H9 (cell line): Measurements from ENCODE around the gene IL3. TPM values are rescaled to one million over a fixed set of nuclear protein-coding genes. Genes with fewer than 3 reads are reported as not detected.

ENCODE experiments used
- DNase-seq: peaks from one replicate; pipeline ENCODE4 v3.0.0-alpha.2; 2017
- H2AFZ ChIP-seq: one replicate; pipeline ENCODE4 v1.6.1; 2013; ENCODE audit warnings: mild to moderate bottlenecking, low read length, control low read depth, moderate library complexity
- H2AK5ac ChIP-seq: 2 replicates; pipeline ENCODE4 v1.6.1; 2013; ENCODE audit warnings: low read length, control low read depth, mixed read lengths; ENCODE audit not compliant: insufficient read length
- H2BK120ac ChIP-seq: one replicate; pipeline ENCODE4 v1.6.1; 2013; ENCODE audit warnings: low read depth, mild to moderate bottlenecking, low read length, control low read depth, inconsistent platforms; ENCODE audit not compliant: poor library complexity, severe bottlenecking
- H2BK12ac ChIP-seq: 2 replicates; pipeline ENCODE4 v1.6.1; 2013; ENCODE audit warnings: low read length, control low read depth, mixed read lengths, low read depth; ENCODE audit not compliant: insufficient read length
- H2BK15ac ChIP-seq: 2 replicates; pipeline ENCODE4 v1.6.1; 2013; ENCODE audit warnings: low read depth, low read length, control low read depth
- H2BK20ac ChIP-seq: one replicate; pipeline ENCODE4 v1.6.1; 2013; ENCODE audit warnings: low read depth, mild to moderate bottlenecking, low read length, control low read depth, inconsistent platforms; ENCODE audit not compliant: poor library complexity, severe bottlenecking
- H2BK5ac ChIP-seq: 2 replicates; pipeline ENCODE4 v1.6.1; 2013; ENCODE audit warnings: low read length, control low read depth, mixed read lengths; ENCODE audit not compliant: insufficient read length
- H3K14ac ChIP-seq: 2 replicates; pipeline ENCODE4 v1.6.1; 2013; ENCODE audit warnings: low read length, control low read depth; ENCODE audit not compliant: insufficient read depth
- H3K18ac ChIP-seq: 2 replicates; pipeline ENCODE4 v1.6.1; 2013; ENCODE audit warnings: low read depth, mild to moderate bottlenecking, mixed read lengths, low read length, control low read depth; ENCODE audit not compliant: insufficient read length
- H3K23ac ChIP-seq: 2 replicates; pipeline ENCODE4 v1.6.1; 2013; ENCODE audit warnings: low read length, control low read depth, mixed read lengths, low read depth; ENCODE audit not compliant: insufficient read length
- H3K23me2 ChIP-seq: 2 replicates; pipeline ENCODE4 v1.6.1; 2013; ENCODE audit warnings: low read depth, mild to moderate bottlenecking, mixed read lengths, low read length, control low read depth; ENCODE audit not compliant: insufficient read length, poor library complexity, severe bottlenecking
- H3K27ac ChIP-seq: 2 replicates; pipeline ENCODE4 v1.5.1; 2013; ENCODE audit warnings: low read length, control low read depth, mixed read lengths, low read depth; ENCODE audit not compliant: insufficient read length
- H3K27me3 ChIP-seq: 2 replicates; pipeline ENCODE4 v1.6.1; 2013; ENCODE audit warnings: low read length, control low read depth, inconsistent platforms; ENCODE audit not compliant: insufficient read depth
- H3K4ac ChIP-seq: 2 replicates; pipeline ENCODE4 v1.6.1; 2013; ENCODE audit warnings: low read depth, mild to moderate bottlenecking, control low read depth, inconsistent platforms, low read length, moderate library complexity
- H3K4me1 ChIP-seq: 2 replicates; pipeline ENCODE4 v1.6.1; 2013; ENCODE audit warnings: low read length, control low read depth, inconsistent platforms; ENCODE audit not compliant: insufficient read depth
- H3K4me2 ChIP-seq: 2 replicates; pipeline ENCODE4 v1.6.1; 2013; ENCODE audit warnings: low read length, control low read depth, mixed read lengths; ENCODE audit not compliant: insufficient read length, insufficient read depth
- H3K56ac ChIP-seq: 2 replicates; pipeline ENCODE4 v1.6.1; 2013; ENCODE audit warnings: low read depth, mild to moderate bottlenecking, mixed read lengths, low read length, control low read depth; ENCODE audit not compliant: insufficient read length
- H3K79me1 ChIP-seq: 2 replicates; pipeline ENCODE4 v1.6.1; 2013; ENCODE audit warnings: low read depth, mild to moderate bottlenecking, moderate library complexity, low read length, control low read depth, inconsistent platforms; ENCODE audit not compliant: insufficient read depth, poor library complexity, severe bottlenecking
- H3K79me2 ChIP-seq: 2 replicates; pipeline ENCODE4 v1.6.1; 2013; ENCODE audit warnings: low read length, control low read depth, inconsistent platforms; ENCODE audit not compliant: insufficient read depth
- H3K9ac ChIP-seq: 2 replicates; pipeline ENCODE4 v1.6.1; 2013; ENCODE audit warnings: low read length, control low read depth, mixed read lengths; ENCODE audit not compliant: insufficient read length; ENCODE audit errors: extremely low read depth
- H3K9me3 ChIP-seq: one replicate; pipeline ENCODE4 v1.6.1; 2013; ENCODE audit warnings: low read depth, low read length, inconsistent platforms; ENCODE audit not compliant: control insufficient read depth
- H3T11ph ChIP-seq: one replicate; pipeline ENCODE4 v1.6.1; 2013; ENCODE audit warnings: mild to moderate bottlenecking, low read length, control low read depth, inconsistent platforms
- H4K20me1 ChIP-seq: one replicate; pipeline ENCODE4 v1.6.1; 2013; ENCODE audit not compliant: control insufficient read depth, insufficient read length, insufficient read depth
- H4K5ac ChIP-seq: 2 replicates; pipeline ENCODE4 v1.6.1; 2013; ENCODE audit warnings: low read depth, mild to moderate bottlenecking, mixed read lengths, low read length, control low read depth; ENCODE audit not compliant: insufficient read length
- H4K8ac ChIP-seq: replicated peaks from 2 replicates; pipeline ENCODE4 v1.6.1; 2013; ENCODE audit warnings: low read length, control low read depth, mixed read lengths, low read depth; ENCODE audit not compliant: insufficient read length
- H4K91ac ChIP-seq: 2 replicates; pipeline ENCODE4 v1.6.1; 2013; ENCODE audit warnings: low read depth, mild to moderate bottlenecking, moderate library complexity, mixed read lengths, low read length, control low read depth; ENCODE audit not compliant: insufficient read length
- H3K27ac Mint-ChIP-seq, 3 experiments: 2 replicates in 2 of 3; 3 replicates in 1 of 3; pipeline ENCODE4 v1.8.0; 2020 to 2021; ENCODE audit warnings: mixed read lengths in 3 of 3, mild to moderate bottlenecking in 1 of 3, moderate library complexity in 1 of 3
- H3K27me3 Mint-ChIP-seq: 2 replicates; pipeline ENCODE4 v1.8.0; 2021; ENCODE audit warnings: low read depth, mild to moderate bottlenecking, moderate library complexity, mixed read lengths
- H3K36me3 Mint-ChIP-seq, 3 experiments: 2 replicates in 2 of 3; 3 replicates in 1 of 3; pipeline ENCODE4 v1.8.0; 2020 to 2021; ENCODE audit warnings: low read depth in 3 of 3, mixed read lengths in 3 of 3; ENCODE audit not compliant: insufficient read depth in 1 of 3
- H3K4me1 Mint-ChIP-seq, 2 experiments: 2 replicates each; pipeline ENCODE4 v1.8.0; 2020; ENCODE audit warnings: mixed read lengths in 2 of 2
- H3K4me3 Mint-ChIP-seq, 2 experiments: 2 replicates in 1 of 2; 3 replicates in 1 of 2; pipeline ENCODE4 v1.8.0; 2020 to 2021; ENCODE audit warnings: mild to moderate bottlenecking in 2 of 2, mixed read lengths in 2 of 2, moderate library complexity in 1 of 2
- H3K9me3 Mint-ChIP-seq, 2 experiments: 2 replicates in 1 of 2; 3 replicates in 1 of 2; pipeline ENCODE4 v1.8.0; 2020; ENCODE audit warnings: mild to moderate bottlenecking in 2 of 2, mixed read lengths in 2 of 2, moderate library complexity in 1 of 2
- CTCF ChIP-seq: fragments of 200-600 bp; sonication (generic); conservative IDR thresholded peaks from 3 replicates; pipeline ENCODE4 v1.8.0; 2021; ENCODE audit warnings: antibody characterized with exemption, mild to moderate bottlenecking
- WGBS: extraction: QIAGEN DNeasy Blood & Tissue Kit; methylation state at CpG from one replicate; pipeline ENCODE4 v1.1.7; 2013; ENCODE audit warnings: missing lambda C conversion rate, low lambda C conversion rate, mixed read lengths; ENCODE audit not compliant: insufficient read length; ENCODE audit errors: extremely low coverage; 5-methylcytosine and 5-hydroxymethylcytosine counted together
- total RNA-seq: library from RNA; stranded (reverse); gene quantifications from 2 replicates; pipeline ENCODE4 v1.2.1, GENCODE V29; 2021

Gene IL3
- total RNA-seq, 1 experiment from 2014 or later = not detected

DNA sequence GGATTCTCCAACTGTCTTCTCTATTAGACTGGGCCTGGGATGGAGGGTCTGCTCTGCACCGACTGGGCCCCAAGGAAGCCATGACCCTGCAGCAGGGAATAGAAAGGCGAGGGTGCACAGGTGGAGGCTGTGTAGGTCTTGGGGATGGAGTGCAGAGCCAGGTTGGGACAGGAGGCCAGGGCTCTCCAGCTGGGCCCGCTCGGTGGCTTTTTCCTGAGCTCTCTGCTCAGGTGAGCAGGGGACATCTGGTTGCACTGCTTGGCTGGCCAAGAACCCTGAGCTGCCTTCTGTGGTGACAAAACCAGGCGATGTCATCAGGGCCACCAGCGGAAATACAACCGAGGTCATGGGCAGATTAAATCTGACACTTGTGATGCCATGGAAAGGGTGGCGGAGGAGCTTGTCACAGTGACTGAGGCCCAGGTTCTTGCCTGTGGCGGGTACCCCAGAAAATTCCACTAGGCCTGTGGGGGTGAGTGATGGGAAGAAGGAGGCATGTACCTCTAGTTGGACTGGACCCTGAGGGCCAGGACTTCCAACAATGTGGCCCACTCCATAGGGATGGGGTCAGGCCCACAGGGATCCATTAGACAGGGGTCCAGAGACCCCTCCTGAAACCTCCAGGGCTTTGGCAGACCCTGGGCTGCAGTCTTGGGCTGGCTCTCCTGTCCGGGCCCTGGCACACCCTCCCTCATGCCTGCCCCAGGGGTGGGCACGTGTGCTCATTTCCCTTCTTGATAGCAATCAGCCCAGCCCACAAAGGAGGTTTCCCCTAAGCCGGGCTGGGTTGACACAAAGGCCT, 4.4 kb upstream of the IL3 start:
- no CpG with 5 or more reads among the region's 12 CpGs for WGBS
- H3K4me3 Mint-ChIP-seq = no peak overlapping the region
- no peaks in the 10 kb centered on the region for H3K4me1 ChIP-seq

More for the DNA sequence above, 4.4 kb upstream of the IL3 start:
- Histone ChIP-seq H4K20me1 (no peaks in the 10 kb centered on the region), H3K27me3 (no peaks in the 10 kb centered on the region), H3T11ph (no peak overlapping the region), H3K14ac (no peak overlapping the region), H2BK20ac (no peak overlapping the region), H3K4ac (no peak overlapping the region), H4K8ac (no peak overlapping the region), H3K9ac (no peak overlapping the region), H2AFZ (no peak overlapping the region), H3K4me2 (no peak overlapping the region), H3K27ac (no peak overlapping the region), H4K5ac (no peak overlapping the region), H2BK120ac (no peak overlapping the region), H2BK12ac (no peak overlapping the region), H3K23me2 (no peaks in the 10 kb centered on the region), H2BK15ac (no peak overlapping the region), H2BK5ac (no peak overlapping the region), H4K91ac (no peak overlapping the region), H3K18ac (no peak overlapping the region), H2AK5ac (no peak overlapping the region), H3K56ac (no peak overlapping the region), H3K23ac (no peak overlapping the region), H3K79me2 (no peaks in the 10 kb centered on the region), H3K79me1 (no peaks in the 10 kb centered on the region), H3K9me3 (no peaks in the 10 kb centered on the region)
- Mint-ChIP-seq H3K9me3 (no peaks in the 10 kb centered on the region), H3K36me3 (no peaks in the 10 kb centered on the region), H3K27me3 (peaks cover 3% of the 10 kb centered on the region), H3K4me1 (peaks cover 5 to 10% of the 10 kb centered on the region in 2 experiments; a peak in 2 of 4 replicates), H3K27ac (no peak overlapping the region)
- TF ChIP-seq CTCF = no peak
- DNase-seq = peak; percentile 17
